ENCODE results near the gene RNF112. TPM values are rescaled to one million over a fixed set of nuclear protein-coding genes. Genes with fewer than 3 reads are reported as not detected.
A peak's percentile ranks its signal among the peaks of the same experiment; 100 is the strongest.

RNF112 gene
- total RNA-seq, 1 donor from 2014 or later: 26.1 TPM

GRCh38 chr17:19372866-19373504 lies 38.0 kb upstream of the RNF112 start:
- FAIRE-seq: no peak
- no peak for DNase-seq (ENCODE audit: low spot score in 2 of 2)

DNA sequence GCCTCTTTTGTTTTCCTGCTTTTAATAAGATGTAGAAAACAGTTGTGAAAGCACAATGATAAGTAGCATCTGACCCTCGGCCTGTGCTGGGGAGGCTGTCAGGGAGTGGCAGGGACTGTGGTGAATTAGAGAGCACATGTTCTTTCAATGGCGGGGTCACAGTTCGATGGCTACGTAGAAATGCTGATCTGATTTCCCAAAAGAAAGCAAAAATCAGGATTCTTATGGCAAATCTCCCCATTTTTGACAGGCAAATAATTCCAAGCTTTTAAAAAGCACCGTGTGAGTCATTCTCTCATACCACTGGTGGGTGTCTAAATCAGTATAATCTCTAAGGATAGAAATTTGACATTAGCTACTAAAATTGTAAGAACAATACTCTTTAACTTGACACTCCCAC lies 36.9 kb upstream of the RNF112 start:
- DNase-seq (ENCODE audit: low spot score in 2 of 2) (no peak), FAIRE-seq (no peak)

DNA sequence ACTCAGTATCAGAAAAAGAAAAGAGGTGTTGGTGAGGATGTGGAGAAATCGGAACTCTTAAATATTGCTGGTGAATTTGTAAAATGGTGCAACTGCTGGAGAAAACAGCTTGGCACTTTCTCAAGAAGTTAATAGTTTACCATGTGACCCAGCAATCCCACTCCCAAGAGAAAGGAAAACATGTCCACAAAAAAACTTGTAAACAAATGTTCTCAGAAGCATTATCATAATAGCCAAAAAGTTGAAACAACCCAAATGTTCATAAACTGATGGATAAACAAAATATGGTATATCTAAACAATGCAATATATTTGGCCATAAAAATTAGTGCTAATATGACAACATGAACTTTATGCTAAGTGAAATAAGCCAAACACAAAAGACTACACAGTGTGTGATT lies 35.3 kb upstream of the RNF112 start:
- DNase-seq (ENCODE audit: low spot score in 2 of 2): no peak
- FAIRE-seq: no peak

- no peak for FAIRE-seq
- no peak for DNase-seq (ENCODE audit: low spot score in 2 of 2)
These were observed 34.2 kb upstream of the RNF112 start for GRCh38 chr17:19376811-19377210.

- FAIRE-seq: peak; percentile 42
- peak; percentile 99 for DNase-seq (ENCODE audit: low spot score in 2 of 2)
These were observed 33.2 kb upstream of the RNF112 start for GRCh38 chr17:19377602-19378415.

GRCh38 chr17:19378416-19379360 lies 32.3 kb upstream of the RNF112 start, which contains the start of gene MAPK7:
TSS of gene MAPK7 (plus strand) at chr17:19378498. CDS start at chr17:19378901, 403 bp downstream.
- DNase-seq (ENCODE audit: low spot score in 2 of 2) (peak in 1 of 2 donors; percentile 48), FAIRE-seq (no peak)

- DNase-seq (ENCODE audit: low spot score in 2 of 2) (no peak), FAIRE-seq (no peak)
These were observed 31.5 kb upstream of the RNF112 start for GRCh38 chr17:19379361-19380065.

DNA sequence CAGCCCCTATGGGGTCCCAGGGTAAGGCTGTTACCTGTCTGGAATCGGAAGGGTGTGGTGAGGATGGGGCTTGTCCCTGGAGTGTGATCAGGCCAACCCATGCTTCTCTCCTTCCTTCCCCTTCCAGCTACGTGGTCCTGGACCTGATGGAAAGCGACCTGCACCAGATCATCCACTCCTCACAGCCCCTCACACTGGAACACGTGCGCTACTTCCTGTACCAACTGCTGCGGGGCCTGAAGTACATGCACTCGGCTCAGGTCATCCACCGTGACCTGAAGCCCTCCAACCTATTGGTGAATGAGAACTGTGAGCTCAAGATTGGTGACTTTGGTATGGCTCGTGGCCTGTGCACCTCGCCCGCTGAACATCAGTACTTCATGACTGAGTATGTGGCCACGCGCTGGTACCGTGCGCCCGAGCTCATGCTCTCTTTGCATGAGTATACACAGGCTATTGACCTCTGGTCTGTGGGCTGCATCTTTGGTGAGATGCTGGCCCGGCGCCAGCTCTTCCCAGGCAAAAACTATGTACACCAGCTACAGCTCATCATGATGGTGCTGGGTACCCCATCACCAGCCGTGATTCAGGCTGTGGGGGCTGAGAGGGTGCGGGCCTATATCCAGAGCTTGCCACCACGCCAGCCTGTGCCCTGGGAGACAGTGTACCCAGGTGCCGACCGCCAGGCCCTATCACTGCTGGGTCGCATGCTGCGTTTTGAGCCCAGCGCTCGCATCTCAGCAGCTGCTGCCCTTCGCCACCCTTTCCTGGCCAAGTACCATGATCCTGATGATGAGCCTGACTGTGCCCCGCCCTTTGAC lies 30.3 kb upstream of the RNF112 start:
- FAIRE-seq: no peak
- DNase-seq (ENCODE audit: low spot score in 2 of 2): no peak

GRCh38 chr17:19381361-19381740 lies 29.7 kb upstream of the RNF112 start:
- no peak for FAIRE-seq
- DNase-seq (ENCODE audit: low spot score in 2 of 2): no peak

- no peak for FAIRE-seq
- DNase-seq (ENCODE audit: low spot score in 2 of 2): no peak
These were observed 29.1 kb upstream of the RNF112 start for GRCh38 chr17:19381741-19382444.

DNA sequence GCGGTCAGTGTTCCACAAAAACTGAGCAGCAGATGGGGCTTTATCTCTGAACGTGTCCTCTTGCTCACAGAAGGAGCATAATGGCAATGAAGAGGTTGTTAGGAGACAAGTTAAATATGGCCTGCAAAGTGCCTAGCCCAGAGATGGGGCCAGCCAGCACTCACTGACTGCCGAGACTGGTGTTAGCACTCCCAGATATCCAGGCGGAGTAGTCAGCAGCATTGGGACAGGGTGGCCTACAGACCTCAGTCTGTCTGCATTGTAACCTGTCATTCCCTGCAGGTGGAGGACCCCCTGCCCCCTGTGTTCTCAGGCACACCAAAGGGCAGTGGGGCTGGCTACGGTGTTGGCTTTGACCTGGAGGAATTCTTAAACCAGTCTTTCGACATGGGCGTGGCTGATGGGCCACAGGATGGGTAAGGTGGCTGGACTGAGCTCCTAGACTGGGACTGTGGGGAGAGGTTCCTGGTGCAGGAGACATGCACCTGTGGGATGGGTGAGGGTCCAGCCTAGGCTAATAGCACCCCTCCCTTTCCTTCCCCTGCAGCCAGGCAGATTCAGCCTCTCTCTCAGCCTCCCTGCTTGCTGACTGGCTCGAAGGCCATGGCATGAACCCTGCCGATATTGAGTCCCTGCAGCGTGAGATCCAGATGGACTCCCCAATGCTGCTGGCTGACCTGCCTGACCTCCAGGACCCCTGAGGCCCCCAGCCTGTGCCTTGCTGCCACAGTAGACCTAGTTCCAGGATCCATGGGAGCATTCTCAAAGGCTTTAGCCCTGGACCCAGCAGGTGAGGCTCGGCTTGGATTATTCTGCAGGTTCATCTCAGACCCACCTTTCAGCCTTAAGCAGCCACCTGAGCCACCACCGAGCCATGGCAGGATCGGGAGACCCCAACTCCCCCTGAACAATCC lies 28.2 kb upstream of the RNF112 start:
- FAIRE-seq (no peak), DNase-seq (ENCODE audit: low spot score in 2 of 2) (no peak)

- DNase-seq (ENCODE audit: low spot score in 2 of 2): no peak
- FAIRE-seq: no peak
These were observed 27.2 kb upstream of the RNF112 start for GRCh38 chr17:19383681-19384470.

DNA sequence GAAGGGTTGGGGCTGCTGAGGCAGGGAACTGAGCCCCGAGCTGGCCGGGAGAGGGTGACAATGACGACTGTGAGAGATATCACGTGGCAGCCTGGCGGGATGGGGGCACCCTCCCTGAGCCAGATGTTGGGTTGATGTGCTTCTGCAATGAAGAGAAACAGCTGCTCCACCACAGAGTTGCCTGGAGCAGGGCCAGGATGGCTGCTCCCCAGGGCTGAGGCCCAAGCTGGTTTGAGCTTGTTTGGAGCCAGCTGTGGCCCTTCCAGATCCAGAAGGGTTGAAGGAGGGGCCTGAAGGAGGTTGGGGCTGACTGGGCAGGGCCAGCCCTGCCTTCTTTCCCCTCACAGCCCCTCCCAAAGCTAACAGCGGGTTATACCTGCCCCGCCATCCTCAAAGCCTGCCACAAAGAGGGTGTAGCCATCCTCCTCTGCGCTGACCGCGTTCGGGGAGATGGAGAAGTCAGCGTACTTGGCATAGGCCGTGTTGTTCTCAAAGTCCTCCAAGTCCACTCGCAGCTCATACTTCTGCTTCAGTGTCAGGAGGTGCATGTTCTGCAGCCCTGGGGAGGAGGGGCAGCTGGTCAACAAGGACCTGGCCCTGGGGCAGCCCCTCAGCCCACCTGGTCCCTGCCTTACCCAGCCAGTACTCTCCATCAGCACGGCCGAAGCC lies 26.2 kb upstream of the RNF112 start:
- FAIRE-seq (no peak), DNase-seq (ENCODE audit: low spot score in 2 of 2) (peak; percentile 69 to 83)

DNA sequence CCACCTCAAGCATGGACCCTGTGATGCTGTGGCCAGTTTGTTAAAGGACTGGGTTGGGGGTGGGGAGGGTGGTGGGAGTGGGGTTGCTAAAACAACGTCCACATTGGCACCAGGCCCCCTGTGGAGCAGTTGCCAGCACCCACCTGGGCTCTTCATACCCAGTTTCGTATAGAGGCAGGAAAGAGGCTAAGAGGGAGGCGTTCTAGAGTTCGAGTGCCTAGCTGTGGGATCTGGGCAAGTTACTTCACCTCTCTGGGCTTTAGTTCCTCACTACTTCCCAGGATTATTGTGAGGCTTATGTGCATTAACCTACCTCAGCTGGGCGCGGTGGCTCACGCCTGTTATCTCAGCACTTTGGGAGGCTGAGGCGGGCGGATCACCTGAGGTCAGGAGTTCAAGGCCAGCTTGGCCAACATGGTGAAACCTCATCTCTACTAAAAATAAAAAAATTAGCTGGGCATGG lies 25.5 kb upstream of the RNF112 start:
- FAIRE-seq: no peak
- DNase-seq (ENCODE audit: low spot score in 2 of 2): no peak

- FAIRE-seq (no peak), DNase-seq (ENCODE audit: low spot score in 2 of 2) (peak in 1 of 2 donors; percentile 55)
These were observed 24.7 kb upstream of the RNF112 start for GRCh38 chr17:19386051-19386929.
